ENCODE results near the gene SEPHS1. TPM values are rescaled to one million over a fixed set of nuclear protein-coding genes. Genes with fewer than 3 reads are reported as not detected.

The SEPHS1 gene
- total RNA-seq, 1 donor from 2014 or later: 127 TPM

GRCh38 chr10:13340626-13341376, 7.3 kb downstream of the SEPHS1 start:
- TF ChIP-seq CTCF (IDR thresholded peaks at IDR 0.05; ENCODE audit: unreplicated experiment): no peak
- peaks cover 5% of the 10 kb centered on the region for H3K4me1 Mint-ChIP-seq (ENCODE audit: low read depth)
- no peaks in the 10 kb centered on the region for H3K27me3 Mint-ChIP-seq
- no peak overlapping the region for H3K27ac Mint-ChIP-seq
- no peak for DNase-seq (ENCODE audit: low spot score, unreplicated experiment)
- H3K4me3 Mint-ChIP-seq (ENCODE audit: low read depth): no peak overlapping the region
- no peaks in the 10 kb centered on the region for H3K9me3 Mint-ChIP-seq (ENCODE audit: low read depth)
- peaks cover 19% of the 10 kb centered on the region for H3K36me3 Mint-ChIP-seq (ENCODE audit: insufficient read depth)

GRCh38 chr10:13340068-13340467, 8.0 kb downstream of the SEPHS1 start:
- TF ChIP-seq CTCF (IDR thresholded peaks at IDR 0.05; ENCODE audit: unreplicated experiment): no peak
- peaks cover 2% of the 10 kb centered on the region for H3K4me1 Mint-ChIP-seq (ENCODE audit: low read depth)
- DNase-seq (ENCODE audit: low spot score, unreplicated experiment): no peak
- H3K27ac Mint-ChIP-seq: no peak overlapping the region
- peaks cover 19% of the 10 kb centered on the region for H3K36me3 Mint-ChIP-seq (ENCODE audit: insufficient read depth)
- no peaks in the 10 kb centered on the region for H3K27me3 Mint-ChIP-seq
- H3K9me3 Mint-ChIP-seq (ENCODE audit: low read depth): no peaks in the 10 kb centered on the region
- no peak overlapping the region for H3K4me3 Mint-ChIP-seq (ENCODE audit: low read depth)

- H3K27ac Mint-ChIP-seq: no peak overlapping the region
- no peaks in the 10 kb centered on the region for H3K9me3 Mint-ChIP-seq (ENCODE audit: low read depth)
- no peaks in the 10 kb centered on the region for H3K27me3 Mint-ChIP-seq
- no peaks in the 10 kb centered on the region for H3K4me1 Mint-ChIP-seq (ENCODE audit: low read depth)
- H3K4me3 Mint-ChIP-seq (ENCODE audit: low read depth): no peak overlapping the region
- DNase-seq (ENCODE audit: low spot score, unreplicated experiment): no peak
- H3K36me3 Mint-ChIP-seq (ENCODE audit: insufficient read depth): peaks cover 13% of the 10 kb centered on the region
- TF ChIP-seq CTCF (IDR thresholded peaks at IDR 0.05; ENCODE audit: unreplicated experiment): no peak
Observed at GRCh38 chr10:13338390-13339110, 9.5 kb downstream of the SEPHS1 start.

- no peak for DNase-seq (ENCODE audit: low spot score, unreplicated experiment)
- H3K4me3 Mint-ChIP-seq (ENCODE audit: low read depth): no peak overlapping the region
- H3K36me3 Mint-ChIP-seq (ENCODE audit: insufficient read depth): peaks cover 12% of the 10 kb centered on the region
- no peaks in the 10 kb centered on the region for H3K9me3 Mint-ChIP-seq (ENCODE audit: low read depth)
- no peak for TF ChIP-seq CTCF (IDR thresholded peaks at IDR 0.05; ENCODE audit: unreplicated experiment)
- H3K27me3 Mint-ChIP-seq: no peaks in the 10 kb centered on the region
- H3K4me1 Mint-ChIP-seq (ENCODE audit: low read depth): no peaks in the 10 kb centered on the region
- H3K27ac Mint-ChIP-seq: no peak overlapping the region
Observed at GRCh38 chr10:13337827-13338196, 10.3 kb downstream of the SEPHS1 start.

- Mint-ChIP-seq H3K4me1 (ENCODE audit: low read depth) (no peaks in the 10 kb centered on the region), H3K27ac (no peak overlapping the region), H3K27me3 (no peaks in the 10 kb centered on the region), H3K9me3 (ENCODE audit: low read depth) (no peaks in the 10 kb centered on the region), H3K36me3 (ENCODE audit: insufficient read depth) (peaks cover 14% of the 10 kb centered on the region), H3K4me3 (ENCODE audit: low read depth) (no peak overlapping the region)
- DNase-seq (ENCODE audit: low spot score, unreplicated experiment): no peak
- no peak for TF ChIP-seq CTCF (IDR thresholded peaks at IDR 0.05; ENCODE audit: unreplicated experiment)
Observed at GRCh38 chr10:13337128-13337826, 10.8 kb downstream of the SEPHS1 start.

Measured in progenitor cell of endocrine pancreas (in vitro differentiated cells).